ENCODE data around the gene NLRC3.

GRCh38 chr16:3623642-3624041 lies 46.4 kb upstream of the NLRC3 start:
- TF ChIP-seq POLR2A (IDR thresholded peaks at IDR 0.05; ENCODE audit: low read length): no peak
- TF ChIP-seq GATA1 (IDR thresholded peaks at IDR 0.05; ENCODE audit: low read depth, low read length): no peak

Measured in erythroblast (primary cell).